Measurements from ENCODE around the gene RPH3AL. TPM values are rescaled to one million over a fixed set of nuclear protein-coding genes. Genes with fewer than 3 reads are reported as not detected.

The RPH3AL gene
- total RNA-seq, 1 experiment from 2014 or later = 6.9 TPM

- in situ Hi-C loops (cut with HindIII; ENCODE audit: low sequenced_read_pairs) = no loop called here
- no peak for DNase-seq (ENCODE audit: low spot score)
Observed at GRCh38 chr17:291587-291986, 61.0 kb downstream of the RPH3AL start.

DNA sequence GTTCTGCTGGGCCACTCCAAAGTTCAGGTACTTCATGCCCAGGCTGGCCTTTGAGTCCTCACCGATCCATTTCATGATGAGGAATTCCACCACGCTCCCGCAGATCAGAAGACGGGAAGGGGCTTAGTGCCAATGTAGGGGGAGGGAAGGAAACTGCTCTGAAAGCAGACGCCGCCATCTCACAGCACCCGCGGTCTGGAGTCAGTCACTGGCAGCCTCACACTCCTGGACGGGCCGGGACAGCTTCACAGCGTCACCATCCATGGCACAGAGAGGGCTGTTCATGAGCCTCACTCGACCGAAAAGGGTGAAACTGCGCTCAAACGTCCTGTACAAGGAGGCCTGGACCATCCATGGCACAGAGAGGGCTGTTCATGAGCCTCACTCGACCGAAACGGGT, 62.0 kb downstream of the RPH3AL start:
- in situ Hi-C loops (cut with HindIII; ENCODE audit: low sequenced_read_pairs) = no loop called here
- no peak for DNase-seq (ENCODE audit: low spot score)

GRCh38 chr17:290121-290521, 62.5 kb downstream of the RPH3AL start:
- DNase-seq (ENCODE audit: low spot score) = no peak
- in situ Hi-C loops (cut with HindIII; ENCODE audit: low sequenced_read_pairs) = no loop called here

GRCh38 chr17:289409-289808, 63.2 kb downstream of the RPH3AL start:
- DNase-seq (ENCODE audit: low spot score) = no peak
- in situ Hi-C loops (cut with HindIII; ENCODE audit: low sequenced_read_pairs) = no loop called here

DNA sequence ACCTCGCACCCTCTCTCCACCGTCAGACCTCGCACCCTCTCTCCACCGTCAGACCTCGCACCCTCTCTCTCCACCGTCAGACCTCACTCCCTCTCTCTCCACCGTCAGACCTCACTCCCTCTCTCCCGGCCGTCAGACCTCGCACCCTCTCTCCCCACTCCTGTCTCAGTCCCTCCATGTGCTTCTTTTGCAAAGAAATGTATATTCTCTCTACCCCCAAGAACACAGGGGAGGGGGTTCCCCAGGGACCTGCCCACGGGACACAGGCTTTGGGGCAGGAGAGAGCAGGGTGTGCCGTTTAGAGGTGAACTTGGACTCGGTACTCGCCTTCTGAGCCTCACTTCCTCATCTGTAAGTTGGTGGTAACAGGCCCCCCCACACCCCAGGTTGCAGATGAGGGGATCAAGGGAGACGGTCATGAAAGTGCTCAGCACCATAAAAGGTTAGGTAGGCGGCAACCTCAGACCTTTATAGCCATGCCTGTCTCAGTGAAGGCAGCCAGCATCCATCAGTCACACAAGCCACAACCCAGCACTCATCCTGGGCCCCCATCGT, 63.7 kb downstream of the RPH3AL start:
- in situ Hi-C loops (cut with HindIII; ENCODE audit: low sequenced_read_pairs) = no loop called here
- DNase-seq (ENCODE audit: low spot score) = no peak

DNA sequence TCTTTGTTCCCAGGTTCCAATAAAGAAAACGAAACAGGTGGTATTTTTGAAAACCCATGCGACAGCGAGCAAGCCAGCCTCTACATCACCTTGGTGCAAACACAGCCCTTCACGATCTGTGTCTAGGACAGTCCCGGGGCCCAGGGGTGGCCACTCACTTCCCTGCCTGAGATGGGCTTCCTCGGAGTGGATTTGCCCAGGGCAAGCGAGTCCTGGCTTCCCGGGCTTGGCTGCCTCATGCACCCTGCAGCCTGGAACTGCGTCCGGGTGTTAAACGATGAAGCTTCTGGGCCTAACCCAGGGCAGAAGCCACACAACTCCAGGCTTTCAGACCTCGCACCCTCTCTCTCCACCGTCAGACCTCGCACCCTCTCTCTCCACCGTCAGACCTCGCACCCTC, 66.0 kb downstream of the RPH3AL start:
- in situ Hi-C loops (cut with HindIII; ENCODE audit: low sequenced_read_pairs) = no loop called here
- DNase-seq (ENCODE audit: low spot score) = no peak

DNA sequence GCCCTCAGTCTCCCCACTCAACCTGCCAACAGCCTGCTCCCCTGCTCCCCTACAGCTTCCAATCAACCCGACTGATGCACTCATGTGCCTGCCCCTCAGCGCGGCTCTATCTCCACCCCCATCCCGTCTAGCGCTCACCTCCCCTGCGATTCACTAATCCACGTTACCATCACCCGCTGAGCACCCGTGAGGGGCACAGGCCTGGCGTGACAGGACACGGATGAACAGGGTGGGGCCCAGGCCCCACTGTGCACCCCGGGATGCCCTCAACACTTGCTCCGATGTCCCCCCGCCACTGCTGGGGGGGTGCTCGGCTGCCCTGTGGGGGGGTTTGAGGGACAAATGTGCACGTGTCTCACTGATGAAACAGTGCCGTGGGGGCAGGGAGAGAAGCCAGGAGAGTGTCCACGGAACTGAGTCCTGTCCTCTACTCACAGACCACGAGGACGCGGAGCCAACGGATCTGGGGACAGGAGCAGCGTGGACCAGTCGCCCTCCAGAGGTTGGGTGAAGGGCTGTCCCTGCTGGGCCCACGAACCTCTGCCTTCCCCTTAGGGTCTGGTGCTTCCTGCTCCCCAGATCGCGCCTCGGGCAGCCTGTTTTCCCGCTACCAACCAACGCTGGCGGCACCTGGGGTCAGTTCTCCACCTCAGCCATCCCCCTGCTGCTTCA, 66.7 kb downstream of the RPH3AL start:
- in situ Hi-C loops (cut with HindIII; ENCODE audit: low sequenced_read_pairs) = no loop called here
- no peak for DNase-seq (ENCODE audit: low spot score)

GRCh38 chr17:284676-285355, 67.8 kb downstream of the RPH3AL start:
- no peak for DNase-seq (ENCODE audit: low spot score)
- in situ Hi-C loops (cut with HindIII; ENCODE audit: low sequenced_read_pairs) = loop anchor here (5.0 kb wide), 1 partner anchor 98 kb away; no protein-coding TSS in a partner anchor

DNA sequence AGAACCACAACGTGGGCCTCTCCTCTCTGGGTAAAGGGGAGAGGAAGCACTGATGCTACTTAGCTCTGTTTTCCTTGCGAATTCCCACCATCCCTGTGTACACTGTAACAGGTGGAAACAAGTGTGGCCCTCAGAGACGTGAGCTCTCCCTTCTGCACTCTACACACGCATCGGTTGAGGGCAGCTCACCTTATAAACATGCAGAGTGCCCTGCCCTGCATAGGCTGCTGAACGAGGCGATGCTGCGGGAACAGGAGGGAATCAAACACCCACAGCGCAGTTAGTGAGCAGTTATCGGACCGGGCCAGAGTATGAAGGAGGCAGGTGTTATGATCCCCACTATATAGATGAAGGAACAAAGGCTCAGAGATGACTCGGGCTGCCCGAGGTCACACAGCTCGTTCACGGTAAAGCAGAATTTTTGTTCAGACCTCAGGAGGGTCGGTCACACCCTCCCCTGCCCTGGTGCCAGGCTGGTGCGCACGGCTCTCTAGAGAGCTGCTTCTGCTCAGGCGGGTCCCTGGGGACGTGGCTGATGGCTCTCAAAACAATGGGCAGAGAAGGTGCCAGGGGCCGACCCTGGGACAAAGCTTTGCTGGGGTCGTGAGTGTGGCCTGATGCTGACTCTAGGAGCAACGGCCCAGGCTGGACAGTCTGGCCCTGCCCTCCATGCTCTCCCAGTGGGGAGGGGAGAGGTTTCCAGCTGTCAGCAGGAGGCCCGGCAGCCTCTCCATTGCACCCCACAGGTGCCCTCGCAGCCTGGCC, 68.5 kb downstream of the RPH3AL start:
- DNase-seq (ENCODE audit: low spot score) = no peak
- in situ Hi-C loops (cut with HindIII; ENCODE audit: low sequenced_read_pairs) = loop anchor here (5.0 kb wide), 1 partner anchor 97 kb away; no protein-coding TSS in a partner anchor

GRCh38 chr17:282912-283882, 69.4 kb downstream of the RPH3AL start:
- in situ Hi-C loops (cut with HindIII; ENCODE audit: low sequenced_read_pairs) = loop anchor here (5.0 kb wide), 1 partner anchor 96 kb away; no protein-coding TSS in a partner anchor
- DNase-seq (ENCODE audit: low spot score) = peak; percentile 55

DNA sequence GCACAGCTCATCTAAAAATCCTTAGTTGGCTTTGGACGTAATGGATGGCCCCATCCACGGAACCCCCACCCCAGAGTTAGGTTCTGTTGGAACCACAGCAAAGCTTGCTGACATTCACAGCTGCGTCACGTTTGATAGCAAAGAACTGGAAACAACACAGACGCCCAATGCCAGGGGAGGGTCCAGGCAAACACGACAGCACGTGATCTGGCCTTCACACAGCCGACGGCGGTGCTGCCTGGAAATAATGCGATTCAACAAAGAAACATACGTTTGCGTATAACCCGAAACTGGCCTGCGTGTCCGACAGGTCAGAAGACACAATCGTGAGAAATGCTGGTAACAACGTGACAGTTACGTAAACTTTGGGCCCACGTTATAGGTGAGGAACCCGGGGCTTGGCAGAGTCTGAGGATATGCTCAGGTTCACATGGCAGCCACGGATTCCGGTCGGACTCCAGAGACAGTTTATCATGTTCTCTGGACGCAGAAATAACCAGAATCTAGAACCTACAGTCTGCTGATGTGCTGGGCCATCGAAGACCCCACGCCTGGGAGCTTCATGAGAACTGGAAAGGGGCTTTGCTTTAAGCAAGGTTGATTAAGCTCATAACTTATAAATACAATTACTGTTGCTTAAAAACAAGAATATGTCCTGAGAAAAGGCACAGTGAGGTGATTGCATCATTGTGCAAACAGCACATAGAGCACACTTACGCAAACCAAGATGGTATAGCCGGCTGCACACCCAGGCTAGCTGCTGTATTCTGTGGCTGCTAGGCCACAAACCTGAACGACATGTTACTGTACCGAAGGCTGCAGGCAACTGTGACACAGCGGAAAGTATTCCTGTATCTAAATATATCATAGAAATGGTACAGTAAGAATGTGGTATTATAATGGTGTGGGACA, 70.4 kb downstream of the RPH3AL start:
- no peak for DNase-seq (ENCODE audit: low spot score)
- in situ Hi-C loops (cut with HindIII; ENCODE audit: low sequenced_read_pairs) = loop anchor here (5.0 kb wide), 1 partner anchor 95 kb away; no protein-coding TSS in a partner anchor

- DNase-seq (ENCODE audit: low spot score) = no peak
- in situ Hi-C loops (cut with HindIII; ENCODE audit: low sequenced_read_pairs) = loop anchor here (5.0 kb wide), 1 partner anchor 94 kb away; no protein-coding TSS in a partner anchor
Observed at GRCh38 chr17:281365-281999, 71.1 kb downstream of the RPH3AL start.

DNA sequence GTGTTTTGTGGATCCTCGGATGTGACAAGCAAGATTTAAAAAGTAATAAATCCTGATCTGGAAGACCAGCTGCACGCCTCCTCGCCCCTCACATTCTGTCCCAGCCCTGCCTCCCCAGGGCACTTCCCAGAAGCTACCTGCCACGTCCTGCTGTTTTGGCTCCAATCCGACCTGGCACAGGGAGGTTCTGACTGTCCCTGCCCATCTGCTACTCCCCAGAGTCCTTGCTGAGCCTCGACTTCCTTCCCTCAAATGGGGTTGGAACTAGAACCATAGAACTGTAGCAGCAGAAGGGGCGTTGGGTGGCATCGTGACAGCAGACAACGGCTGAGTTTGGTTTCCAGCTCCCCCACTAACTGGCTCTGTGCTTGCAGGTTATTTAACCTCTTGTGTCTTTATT, 71.7 kb downstream of the RPH3AL start:
- in situ Hi-C loops (cut with HindIII; ENCODE audit: low sequenced_read_pairs) = loop anchor here (5.0 kb wide), 1 partner anchor 94 kb away; no protein-coding TSS in a partner anchor
- peak; percentile 53 for DNase-seq (ENCODE audit: low spot score)

GRCh38 chr17:280216-280615, 72.4 kb downstream of the RPH3AL start:
- in situ Hi-C loops (cut with HindIII; ENCODE audit: low sequenced_read_pairs) = loop anchor here (5.0 kb wide), 1 partner anchor 93 kb away; no protein-coding TSS in a partner anchor

DNA sequence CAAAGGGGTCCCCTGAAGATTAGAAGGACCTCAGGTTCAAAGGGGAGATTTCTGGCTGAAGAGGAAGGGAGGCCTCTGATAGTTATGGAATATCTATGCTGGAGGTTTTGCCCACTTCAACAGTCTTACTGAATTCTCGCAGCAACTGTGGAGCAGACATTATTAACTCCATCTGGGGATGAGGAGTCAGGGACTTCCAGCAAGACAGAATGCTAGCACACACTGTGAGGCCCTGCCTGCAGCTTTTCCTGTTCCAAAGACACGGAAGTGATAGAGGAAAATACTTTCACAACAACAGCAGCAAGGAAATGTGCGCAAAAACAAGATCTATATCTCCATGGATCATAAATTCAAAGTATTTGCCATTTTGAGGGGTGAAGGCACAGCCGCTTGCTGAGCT, 72.8 kb downstream of the RPH3AL start:
- no peak for DNase-seq (ENCODE audit: low spot score)
- in situ Hi-C loops (cut with HindIII; ENCODE audit: low sequenced_read_pairs) = loop anchor here (5.0 kb wide), 1 partner anchor 92 kb away; no protein-coding TSS in a partner anchor

More at GRCh38 chr17:280216-280615, 72.4 kb downstream of the RPH3AL start:
- peak; percentile 28 for DNase-seq (ENCODE audit: low spot score)

DNA sequence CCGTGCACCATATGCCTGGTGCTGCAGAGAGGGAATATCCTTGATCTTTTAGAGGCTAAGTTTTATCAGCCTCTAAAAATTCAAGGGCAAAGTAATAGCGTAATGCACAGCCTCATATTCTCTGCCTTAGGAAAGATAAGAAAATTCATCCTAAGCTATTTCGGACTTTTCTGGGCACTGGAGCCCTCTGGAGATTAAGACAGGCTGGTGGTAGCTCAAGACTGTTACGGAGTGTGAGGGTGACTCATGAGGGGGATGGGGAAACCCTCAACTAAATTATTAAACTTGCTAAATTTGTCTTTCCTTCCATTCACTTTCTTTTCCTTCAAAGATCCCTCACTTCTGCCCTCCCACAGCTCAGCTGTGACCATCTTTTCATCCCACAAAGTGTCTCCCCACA, 73.3 kb downstream of the RPH3AL start:
- in situ Hi-C loops (cut with HindIII; ENCODE audit: low sequenced_read_pairs) = no loop called here
- DNase-seq (ENCODE audit: low spot score) = no peak

DNA sequence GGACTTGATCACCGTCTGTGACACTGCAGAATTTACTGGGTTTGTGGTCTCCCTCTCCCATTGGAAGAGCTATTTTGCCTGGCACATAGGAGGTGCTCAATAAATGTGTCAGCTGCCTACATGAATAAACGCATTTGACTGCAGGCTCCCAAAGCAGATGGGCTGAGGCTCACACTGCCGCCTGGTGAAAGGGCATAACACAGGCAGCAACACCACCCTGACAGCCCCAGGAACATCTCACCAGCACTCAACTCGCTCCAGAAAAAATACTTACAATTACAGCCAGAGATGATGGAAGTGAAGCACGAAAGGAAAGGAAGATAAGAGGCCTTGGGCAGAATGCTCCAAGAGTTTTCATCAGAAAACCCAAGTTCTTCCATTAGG, 73.9 kb downstream of the RPH3AL start:
- DNase-seq (ENCODE audit: low spot score) = no peak
- in situ Hi-C loops (cut with HindIII; ENCODE audit: low sequenced_read_pairs) = no loop called here

All from G401 (cell line).